Measurements from ENCODE around the gene RWDD4.

GRCh38 chr4:183601381-183601780, 57.6 kb downstream of the RWDD4 start:
- no peak for TF ChIP-seq CTCF (IDR thresholded peaks at IDR 0.05)
- TF ChIP-seq EP300 (IDR thresholded peaks at IDR 0.05; ENCODE audit: low read depth) = no peak
- TF ChIP-seq POLR2A (IDR thresholded peaks at IDR 0.05) = no peak
